ENCODE results near the gene RETREG1.
"Not testable (repeated sequence)": the region's sequence is repeated elsewhere in the genome, so short reads cannot be mapped to it uniquely, and the experiment has no call there.

RETREG1 gene

DNA sequence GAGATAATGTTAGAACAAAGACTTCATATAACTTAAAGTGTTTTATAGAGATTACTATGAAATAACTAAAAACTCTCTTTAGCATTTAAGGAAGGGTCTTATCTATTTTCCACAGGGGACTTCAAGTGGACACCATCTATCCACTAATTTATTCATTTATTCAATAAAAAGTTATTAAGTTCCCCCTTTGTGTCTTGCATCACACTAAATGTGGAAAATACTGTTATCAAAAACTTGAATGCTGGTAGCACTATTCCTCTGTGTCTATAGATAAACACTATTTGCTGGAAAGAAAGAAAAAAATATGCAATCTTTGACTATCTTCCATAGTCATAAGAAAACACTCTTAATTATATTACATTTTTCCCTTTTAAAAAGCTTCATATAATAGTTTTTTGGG lies 131.1 kb downstream of the RETREG1 start:
- no peak overlapping the region for H3K27ac ChIP-seq
- no peak for DNase-seq (ENCODE audit: low read depth, low spot score)

DNA sequence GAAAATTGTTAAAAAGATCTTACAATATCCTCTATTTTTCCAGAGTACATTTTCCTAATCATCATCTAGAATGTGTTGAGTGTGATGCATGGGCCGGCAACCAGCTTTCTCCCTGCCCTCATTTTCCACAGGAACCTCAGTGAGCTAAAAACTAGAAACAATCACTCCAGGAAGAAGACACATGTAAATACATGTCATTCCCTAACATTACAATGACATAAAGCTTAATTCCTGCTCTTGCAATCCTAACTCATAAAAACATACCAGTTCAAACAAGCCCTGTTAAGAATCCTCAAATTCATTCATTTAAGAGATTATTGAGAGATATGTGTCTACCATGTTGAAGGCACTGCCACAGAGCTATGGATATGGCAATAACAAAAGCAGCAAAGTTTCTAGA lies 132.7 kb downstream of the RETREG1 start:
- DNase-seq (ENCODE audit: low read depth, low spot score): no peak
- Histone ChIP-seq H3K4me3 (no peak overlapping the region), H3K36me3 (ENCODE audit: insufficient read depth, low read length) (no peaks in the 10 kb centered on the region), H3K9ac (ENCODE audit: insufficient read length) (no peak overlapping the region), H3K27ac (no peak overlapping the region), H3K9me3 (ENCODE audit: low read depth, low read length) (no peaks in the 10 kb centered on the region)
- TF ChIP-seq EZH2 (IDR thresholded peaks at IDR 0.05) (no peak), POLR2AphosphoS5 (IDR thresholded peaks at IDR 0.05; ENCODE audit: borderline replicate concordance, low read depth, low read length) (no peak), FOXP2 (optimal IDR thresholded peaks at IDR 0.05; ENCODE audit: control extremely low read depth, extremely low read length, insufficient read depth) (no peak)

More for the DNA sequence above, 131.1 kb downstream of the RETREG1 start:
- H3K4me3 ChIP-seq: no peak overlapping the region
- no peak for TF ChIP-seq FOXP2 (optimal IDR thresholded peaks at IDR 0.05; ENCODE audit: control extremely low read depth, extremely low read length, insufficient read depth)
- TF ChIP-seq POLR2AphosphoS5 (IDR thresholded peaks at IDR 0.05; ENCODE audit: borderline replicate concordance, low read depth, low read length): no peak
- no peak for TF ChIP-seq EZH2 (IDR thresholded peaks at IDR 0.05)
- H3K9me3 ChIP-seq (ENCODE audit: low read depth, low read length): no peaks in the 10 kb centered on the region
- no peak overlapping the region for H3K9ac ChIP-seq (ENCODE audit: insufficient read length)
- H3K36me3 ChIP-seq (ENCODE audit: insufficient read depth, low read length): no peaks in the 10 kb centered on the region

DNA sequence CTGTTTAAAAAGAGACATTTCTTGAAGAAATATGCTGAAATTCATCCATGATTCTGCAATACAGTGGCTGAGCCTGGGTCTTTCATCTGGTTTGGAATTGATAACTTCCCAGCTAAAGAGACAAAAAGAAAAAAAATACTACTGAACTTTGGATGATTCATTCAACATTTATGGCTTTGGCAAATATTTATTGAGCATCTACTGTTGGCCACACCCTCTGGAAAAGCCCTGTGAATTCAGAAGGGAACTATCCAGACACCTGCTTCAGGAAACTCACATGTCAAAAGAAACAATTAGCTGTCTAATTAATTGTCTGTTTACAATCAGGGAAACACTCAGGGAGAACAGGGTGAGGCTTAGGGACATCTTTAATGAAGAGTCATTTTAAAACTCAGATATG lies 133.4 kb downstream of the RETREG1 start:
- Histone ChIP-seq H3K36me3 (ENCODE audit: insufficient read depth, low read length) (no peaks in the 10 kb centered on the region), H3K9ac (ENCODE audit: insufficient read length) (no peak overlapping the region), H3K4me3 (no peak overlapping the region), H3K27ac (no peak overlapping the region), H3K9me3 (ENCODE audit: low read depth, low read length) (no peaks in the 10 kb centered on the region)
- no peak for DNase-seq (ENCODE audit: low read depth, low spot score)
- TF ChIP-seq POLR2AphosphoS5 (IDR thresholded peaks at IDR 0.05; ENCODE audit: borderline replicate concordance, low read depth, low read length) (no peak), FOXP2 (optimal IDR thresholded peaks at IDR 0.05; ENCODE audit: control extremely low read depth, extremely low read length, insufficient read depth) (no peak), EZH2 (IDR thresholded peaks at IDR 0.05) (no peak)

DNA sequence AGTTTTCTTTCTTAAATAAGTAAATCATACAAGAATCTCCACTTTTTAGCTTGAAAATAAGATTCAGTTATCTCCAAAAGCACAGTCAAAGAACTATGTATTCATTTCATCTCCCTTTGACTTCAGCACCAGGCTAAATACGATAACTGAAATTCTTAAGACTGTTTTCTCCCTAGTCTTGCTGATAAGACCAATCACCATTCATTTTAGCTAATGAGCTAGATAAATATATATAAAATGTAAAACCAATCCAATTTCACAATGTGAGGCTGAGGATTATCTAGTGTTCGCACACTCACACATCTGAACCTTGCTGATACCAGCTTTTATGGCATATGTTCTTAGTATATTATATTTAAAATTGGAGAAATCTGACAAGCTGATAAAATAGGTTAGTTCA lies 133.9 kb downstream of the RETREG1 start:
- Histone ChIP-seq H3K36me3 (ENCODE audit: insufficient read depth, low read length) (no peaks in the 10 kb centered on the region), H3K4me3 (no peak overlapping the region), H3K27ac (no peak overlapping the region), H3K9ac (ENCODE audit: insufficient read length) (no peak overlapping the region), H3K9me3 (ENCODE audit: low read depth, low read length) (no peaks in the 10 kb centered on the region)
- TF ChIP-seq EZH2 (IDR thresholded peaks at IDR 0.05) (no peak), FOXP2 (optimal IDR thresholded peaks at IDR 0.05; ENCODE audit: control extremely low read depth, extremely low read length, insufficient read depth) (no peak), POLR2AphosphoS5 (IDR thresholded peaks at IDR 0.05; ENCODE audit: borderline replicate concordance, low read depth, low read length) (no peak)
- no peak for DNase-seq (ENCODE audit: low read depth, low spot score)

DNA sequence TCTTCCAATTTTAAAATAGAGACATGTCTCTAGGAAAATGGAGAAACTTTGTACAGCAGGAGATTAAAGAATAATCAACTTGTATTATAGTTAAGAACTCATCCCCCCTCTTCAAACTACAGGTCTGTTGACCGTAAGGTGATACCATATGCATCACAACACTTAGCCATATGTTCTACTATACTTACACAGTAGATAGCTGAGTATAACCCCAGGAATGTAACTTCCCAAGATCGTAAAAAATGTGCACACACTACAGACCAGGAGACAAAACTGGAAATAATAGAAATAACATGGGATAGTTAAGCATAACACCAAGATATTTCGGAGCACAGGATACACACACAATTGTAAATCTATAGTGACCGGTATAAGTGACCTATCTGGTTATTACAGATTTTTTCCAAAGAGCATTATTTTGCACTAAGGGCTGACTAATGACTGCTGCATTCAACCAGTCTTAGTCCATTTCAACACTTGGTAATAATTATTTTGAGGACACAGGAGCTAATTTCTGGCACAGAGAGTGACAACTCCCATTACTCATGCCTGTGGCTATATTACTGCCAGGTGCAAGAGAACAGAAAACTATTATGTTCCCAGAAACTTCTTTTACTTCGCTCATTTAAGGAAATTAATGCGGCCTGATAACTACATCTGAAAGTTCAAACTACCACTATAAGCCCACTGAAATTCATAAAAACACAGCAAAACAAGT lies 135.8 kb downstream of the RETREG1 start:
- Histone ChIP-seq H3K27ac (no peak overlapping the region), H3K9me3 (ENCODE audit: low read depth, low read length) (no peaks in the 10 kb centered on the region), H3K9ac (ENCODE audit: insufficient read length) (no peak overlapping the region), H3K4me3 (no peak overlapping the region), H3K36me3 (ENCODE audit: insufficient read depth, low read length) (no peaks in the 10 kb centered on the region)
- DNase-seq (ENCODE audit: low read depth, low spot score): no peak
- TF ChIP-seq EZH2 (IDR thresholded peaks at IDR 0.05) (no peak), FOXP2 (optimal IDR thresholded peaks at IDR 0.05; ENCODE audit: control extremely low read depth, extremely low read length, insufficient read depth) (no peak), POLR2AphosphoS5 (IDR thresholded peaks at IDR 0.05; ENCODE audit: borderline replicate concordance, low read depth, low read length) (no peak)

DNA sequence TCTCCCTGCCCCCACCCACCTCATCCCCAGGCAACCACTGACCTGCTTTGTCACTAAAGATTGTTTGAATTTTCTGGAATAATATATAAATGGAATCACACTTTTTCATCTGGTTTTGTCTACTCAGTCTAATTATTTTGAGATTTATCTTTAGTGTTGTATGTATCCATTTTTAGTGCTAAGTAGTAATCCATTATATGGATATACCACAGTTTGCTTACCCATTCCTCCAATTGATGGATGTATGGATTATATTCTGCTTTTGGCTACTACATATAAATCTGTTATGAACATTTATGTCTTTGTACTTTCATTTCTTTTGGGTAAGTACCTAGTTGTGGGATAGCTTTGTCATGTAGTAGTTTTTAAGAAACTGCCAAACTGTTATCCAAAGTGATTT lies 136.7 kb downstream of the RETREG1 start:
- Histone ChIP-seq H3K36me3 (ENCODE audit: insufficient read depth, low read length) (no peaks in the 10 kb centered on the region), H3K9me3 (ENCODE audit: low read depth, low read length) (no peaks in the 10 kb centered on the region), H3K4me3 (no peak overlapping the region), H3K9ac (ENCODE audit: insufficient read length) (no peak overlapping the region), H3K27ac (no peak overlapping the region)
- DNase-seq (ENCODE audit: low read depth, low spot score): no peak
- TF ChIP-seq EZH2 (IDR thresholded peaks at IDR 0.05): no peak
- no peak for TF ChIP-seq POLR2AphosphoS5 (IDR thresholded peaks at IDR 0.05; ENCODE audit: borderline replicate concordance, low read depth, low read length)
- TF ChIP-seq FOXP2 (optimal IDR thresholded peaks at IDR 0.05; ENCODE audit: control extremely low read depth, extremely low read length, insufficient read depth): no peak

DNA sequence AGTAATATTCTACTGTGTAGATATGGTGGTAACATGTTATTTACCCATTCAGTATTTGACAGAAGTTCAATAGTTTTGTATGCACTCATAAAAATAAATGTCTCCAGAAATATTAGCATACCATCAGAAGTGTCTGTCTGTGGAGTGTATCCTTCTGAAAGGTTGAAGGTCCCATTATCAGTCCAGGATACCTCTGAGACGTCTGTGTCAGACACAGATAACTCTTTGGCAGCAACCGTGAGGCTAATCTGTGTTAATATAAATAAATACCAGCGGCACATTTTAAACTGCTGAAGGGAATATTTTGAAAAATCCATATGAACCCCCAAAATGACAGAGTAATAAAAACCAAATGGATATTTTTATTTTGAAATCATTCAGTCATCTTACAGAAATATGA lies 139.3 kb downstream of the RETREG1 start:
- TF ChIP-seq EZH2 (IDR thresholded peaks at IDR 0.05) (no peak), FOXP2 (optimal IDR thresholded peaks at IDR 0.05; ENCODE audit: control extremely low read depth, extremely low read length, insufficient read depth) (no peak), POLR2AphosphoS5 (IDR thresholded peaks at IDR 0.05; ENCODE audit: borderline replicate concordance, low read depth, low read length) (no peak)
- H3K9me3 ChIP-seq (ENCODE audit: low read depth, low read length): no peaks in the 10 kb centered on the region
- no peak overlapping the region for H3K4me3 ChIP-seq
- no peak for DNase-seq (ENCODE audit: low read depth, low spot score)
- H3K9ac ChIP-seq (ENCODE audit: insufficient read length): no peak overlapping the region
- no peak overlapping the region for H3K27ac ChIP-seq
- H3K36me3 ChIP-seq (ENCODE audit: insufficient read depth, low read length): no peaks in the 10 kb centered on the region

DNA sequence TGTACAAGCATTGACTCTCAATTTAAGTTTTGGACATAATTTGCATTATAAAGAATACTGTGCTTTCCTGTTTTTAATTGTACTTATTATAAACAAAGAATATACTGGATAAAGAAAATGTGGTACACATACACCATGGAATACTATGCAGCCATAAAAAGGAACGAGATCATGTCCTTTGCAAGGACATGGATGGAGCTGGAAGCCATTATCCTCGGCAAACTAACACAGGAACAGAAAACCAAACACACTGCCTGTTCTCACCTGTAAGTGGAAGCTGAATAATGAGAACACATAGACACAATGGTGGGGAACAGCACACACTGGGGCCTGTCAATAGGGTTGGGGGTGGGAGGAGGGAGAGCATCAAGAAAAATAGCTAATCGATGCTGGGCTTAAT lies 140.4 kb downstream of the RETREG1 start:
- H3K27ac ChIP-seq; H3K36me3 ChIP-seq (ENCODE audit: insufficient read depth, low read length); DNase-seq (ENCODE audit: low read depth, low spot score); H3K9me3 ChIP-seq (ENCODE audit: low read depth, low read length); H3K9ac ChIP-seq (ENCODE audit: insufficient read length); H3K4me3 ChIP-seq: not testable (repeated sequence)

DNA sequence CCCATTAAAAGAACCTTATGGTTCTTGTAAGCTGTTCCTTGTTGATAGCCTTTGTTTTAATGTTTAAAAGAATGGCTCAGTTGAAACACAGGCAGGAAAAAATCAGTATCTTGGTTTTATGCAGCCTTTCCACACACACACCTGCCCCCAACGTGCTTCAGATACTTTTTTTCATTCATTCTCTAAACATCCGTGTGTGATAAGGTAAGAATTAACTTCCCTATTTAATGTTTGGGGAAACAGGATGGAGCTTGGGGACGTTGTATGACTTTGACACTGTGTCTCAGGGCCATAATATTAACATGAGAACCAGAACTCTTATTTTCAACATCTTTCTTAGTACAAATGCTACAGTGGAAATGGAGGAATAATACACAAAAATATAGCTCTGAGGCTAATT lies 145.4 kb downstream of the RETREG1 start:
- no peak for TF ChIP-seq EZH2 (IDR thresholded peaks at IDR 0.05)
- TF ChIP-seq POLR2AphosphoS5 (IDR thresholded peaks at IDR 0.05; ENCODE audit: borderline replicate concordance, low read depth, low read length): no peak
- no peak for TF ChIP-seq FOXP2 (optimal IDR thresholded peaks at IDR 0.05; ENCODE audit: control extremely low read depth, extremely low read length, insufficient read depth)
- Histone ChIP-seq H3K27ac (no peak overlapping the region), H3K9ac (ENCODE audit: insufficient read length) (no peak overlapping the region), H3K4me3 (no peak overlapping the region), H3K9me3 (ENCODE audit: low read depth, low read length) (no peaks in the 10 kb centered on the region), H3K36me3 (ENCODE audit: insufficient read depth, low read length) (no peaks in the 10 kb centered on the region)
- no peak for DNase-seq (ENCODE audit: low read depth, low spot score)
